ENCODE measurements around the gene ATP6V1B1. TPM values are rescaled to one million over a fixed set of nuclear protein-coding genes. Genes with fewer than 3 reads are reported as not detected.

ATP6V1B1 gene
- total and polyA plus RNA-seq, 7 donors: 0.10 to 0.70 (median 0.38) TPM; not detected in 2

- no peaks in the 10 kb centered on the region for H3K4me1 ChIP-seq
- H3K4me3 ChIP-seq: no peak overlapping the region
- DNase-seq (peak in 1 of 2 donors; percentile 17), ATAC-seq (no peak)
- H3K9me3 ChIP-seq: no peaks in the 10 kb centered on the region
- 36 to 39% (median 36%) methylated on average over 3 of the region's 3 CpGs for WGBS, 3 donors
- intact Hi-C loops (cut with DNase I): no loop called here
- TF ChIP-seq, protein P1, sequence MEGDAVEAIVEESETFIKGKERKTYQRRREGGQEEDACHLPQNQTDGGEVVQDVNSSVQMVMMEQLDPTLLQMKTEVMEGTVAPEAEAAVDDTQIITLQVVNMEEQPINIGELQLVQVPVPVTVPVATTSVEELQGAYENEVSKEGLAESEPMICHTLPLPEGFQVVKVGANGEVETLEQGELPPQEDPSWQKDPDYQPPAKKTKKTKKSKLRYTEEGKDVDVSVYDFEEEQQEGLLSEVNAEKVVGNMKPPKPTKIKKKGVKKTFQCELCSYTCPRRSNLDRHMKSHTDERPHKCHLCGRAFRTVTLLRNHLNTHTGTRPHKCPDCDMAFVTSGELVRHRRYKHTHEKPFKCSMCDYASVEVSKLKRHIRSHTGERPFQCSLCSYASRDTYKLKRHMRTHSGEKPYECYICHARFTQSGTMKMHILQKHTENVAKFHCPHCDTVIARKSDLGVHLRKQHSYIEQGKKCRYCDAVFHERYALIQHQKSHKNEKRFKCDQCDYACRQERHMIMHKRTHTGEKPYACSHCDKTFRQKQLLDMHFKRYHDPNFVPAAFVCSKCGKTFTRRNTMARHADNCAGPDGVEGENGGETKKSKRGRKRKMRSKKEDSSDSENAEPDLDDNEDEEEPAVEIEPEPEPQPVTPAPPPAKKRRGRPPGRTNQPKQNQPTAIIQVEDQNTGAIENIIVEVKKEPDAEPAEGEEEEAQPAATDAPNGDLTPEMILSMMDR (IDR thresholded peaks at IDR 0.05): no peak
- H3K27me3 ChIP-seq (ENCODE audit: insufficient read depth in 3 of 3, low read length in 2 of 3): no peaks in the 10 kb centered on the region
- no peaks in the 10 kb centered on the region for H3K36me3 ChIP-seq (ENCODE audit: insufficient read depth in 1 of 2, low read depth in 1 of 2)
- no peak overlapping the region for H3K27ac ChIP-seq
Measured at GRCh38 chr2:70927138-70927537, 8.6 kb upstream of the ATP6V1B1 start.

DNA sequence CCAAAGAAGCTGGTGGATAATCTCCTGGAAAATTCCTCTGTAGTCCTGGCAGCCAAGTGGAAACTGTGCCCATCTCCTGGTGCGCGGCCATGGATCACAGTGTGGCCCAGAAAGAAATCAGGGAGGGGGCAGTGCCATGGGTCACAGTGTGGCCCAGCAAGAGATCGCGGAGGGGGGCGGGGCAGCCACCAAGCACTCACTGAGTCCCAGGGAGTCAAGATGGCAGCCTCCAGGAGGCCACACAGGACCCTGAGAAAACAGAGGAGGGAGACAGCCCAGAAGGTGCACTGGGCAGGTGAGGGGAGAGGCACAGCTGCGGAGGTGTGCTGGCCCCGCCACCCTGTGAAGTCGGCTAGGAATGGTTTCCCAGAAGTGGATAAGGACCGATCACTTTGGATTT, 8.1 kb upstream of the ATP6V1B1 start:
- H3K27me3 ChIP-seq (ENCODE audit: insufficient read depth in 3 of 3, low read length in 2 of 3): no peaks in the 10 kb centered on the region
- 74 to 85% (median 80%) methylated on average over 9 of the region's 9 CpGs for WGBS, 3 donors
- intact Hi-C loops (cut with DNase I): no loop called here
- H3K4me1 ChIP-seq: no peaks in the 10 kb centered on the region
- TF ChIP-seq, protein P1 (IDR thresholded peaks at IDR 0.05): no peak
- no peak for ATAC-seq
- no peak overlapping the region for H3K4me3 ChIP-seq
- H3K27ac ChIP-seq: no peak overlapping the region
- DNase-seq: peak in 1 of 2 donors; percentile 38
- no peaks in the 10 kb centered on the region for H3K36me3 ChIP-seq (ENCODE audit: insufficient read depth in 1 of 2, low read depth in 1 of 2)
- no peaks in the 10 kb centered on the region for H3K9me3 ChIP-seq

DNA sequence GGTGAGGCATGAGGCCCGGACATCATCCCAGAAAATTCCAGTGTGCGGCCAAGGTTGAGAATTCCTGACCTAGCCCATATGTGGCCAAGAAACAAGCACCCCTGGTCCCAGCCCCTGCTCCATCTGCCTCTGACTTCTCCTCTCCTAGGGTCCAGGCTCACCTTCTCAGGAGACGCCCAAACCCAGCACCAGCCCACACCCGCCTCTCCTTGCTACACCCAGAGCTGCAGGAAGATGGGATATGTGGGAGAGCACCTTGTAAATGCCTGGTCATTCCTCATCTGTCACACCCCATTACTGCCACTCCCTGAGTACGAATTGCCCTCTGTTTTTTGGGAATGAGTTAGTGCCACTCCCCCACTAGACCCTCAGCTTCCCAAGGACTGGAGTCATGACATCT, 7.3 kb upstream of the ATP6V1B1 start:
- Histone ChIP-seq H3K27me3 (ENCODE audit: insufficient read depth in 3 of 3, low read length in 2 of 3) (no peaks in the 10 kb centered on the region), H3K4me3 (no peak overlapping the region), H3K36me3 (ENCODE audit: insufficient read depth in 1 of 2, low read depth in 1 of 2) (no peaks in the 10 kb centered on the region), H3K4me1 (no peaks in the 10 kb centered on the region), H3K9me3 (no peaks in the 10 kb centered on the region), H3K27ac (no peak overlapping the region)
- DNase-seq (no peak), ATAC-seq (no peak)
- WGBS, 3 donors: 82 to 91% (median 86%) methylated on average over 5 of the region's 5 CpGs
- TF ChIP-seq, protein P1 (IDR thresholded peaks at IDR 0.05): no peak
- intact Hi-C loops (cut with DNase I): no loop called here

DNA sequence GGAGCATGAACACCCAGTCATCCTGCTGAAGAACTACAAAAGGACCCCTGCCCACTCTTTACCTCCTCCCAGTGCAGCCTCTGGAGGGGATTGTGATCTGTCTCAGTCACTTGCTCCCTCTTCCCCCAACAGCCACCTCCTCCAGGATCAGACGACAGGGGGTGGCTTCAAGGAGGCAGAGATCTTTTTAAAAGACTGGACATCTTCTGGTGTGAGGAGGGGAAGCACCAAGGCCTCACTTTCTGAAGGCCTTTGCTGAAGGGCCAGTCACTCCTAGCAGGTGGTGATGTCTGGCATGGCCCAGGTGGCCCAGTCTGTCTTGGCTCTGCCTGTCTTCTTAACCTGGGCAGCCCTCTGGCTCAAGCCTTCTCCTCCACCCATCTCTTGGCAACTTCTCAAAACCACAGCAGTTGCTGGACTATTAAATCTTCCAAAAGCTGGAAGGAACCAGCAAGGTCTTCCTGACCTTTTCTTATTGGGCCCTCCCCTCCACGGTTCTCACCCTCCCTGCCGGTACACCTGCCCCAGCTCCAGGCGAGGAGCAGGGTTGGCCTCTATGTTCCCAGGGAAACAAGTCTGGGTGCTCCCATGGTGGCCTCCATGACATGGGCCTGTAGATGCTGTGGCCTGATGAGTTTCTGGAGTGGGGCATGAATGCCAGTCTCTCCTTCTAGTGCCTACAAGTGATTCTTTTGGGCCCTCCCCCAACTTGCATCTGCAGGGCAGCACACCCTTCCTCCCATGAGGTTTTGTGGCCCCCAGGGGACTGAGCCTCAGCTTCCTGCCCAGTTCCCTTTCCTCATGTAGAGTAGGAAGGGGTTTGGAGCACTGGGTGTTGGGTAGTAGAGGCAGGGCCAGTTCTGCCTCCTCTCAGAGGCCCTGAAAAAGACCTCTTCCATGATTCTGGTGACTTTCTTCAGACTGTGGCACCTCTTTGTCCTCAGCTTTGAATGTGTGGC, 5.0 kb upstream of the ATP6V1B1 start:
- no peak overlapping the region for H3K27ac ChIP-seq
- H3K4me1 ChIP-seq: no peaks in the 10 kb centered on the region
- no peaks in the 10 kb centered on the region for H3K9me3 ChIP-seq
- TF ChIP-seq, protein P1 (IDR thresholded peaks at IDR 0.05): no peak
- ATAC-seq (no peak), DNase-seq (no peak)
- intact Hi-C loops (cut with DNase I): no loop called here
- 72 to 83% (median 81%) methylated on average over 4 of the region's 4 CpGs for WGBS, 3 donors
- no peaks in the 10 kb centered on the region for H3K36me3 ChIP-seq (ENCODE audit: insufficient read depth in 1 of 2, low read depth in 1 of 2)
- H3K27me3 ChIP-seq (ENCODE audit: insufficient read depth in 3 of 3, low read length in 2 of 3): no peaks in the 10 kb centered on the region
- no peak overlapping the region for H3K4me3 ChIP-seq

Measured in psoas muscle (tissue), 8 donors.